Cardiac muscle cell (in vitro differentiated cells and primary cell): ENCODE results near the gene PTPRZ1. TPM values are rescaled to one million over a fixed set of nuclear protein-coding genes. Genes with fewer than 3 reads are reported as not detected.

ENCODE experiments used
- DNase-seq, 2 donors: peaks; one replicate each; pipeline versions ENCODE4 v3.0.0 to v3.0.0-alpha.2; 2010 to 2017; ENCODE audit warnings: low read depth in 1 of 2, low spot score in 1 of 2
- H3K27ac ChIP-seq: fragments of 200-600 bp; sonication (generic); 2 replicates; pipeline ENCODE4 v1.5.1; 2016
- H3K27me3 ChIP-seq: fragments of 200-600 bp; sonication (generic); 2 replicates; pipeline ENCODE4 v1.6.0; 2016; ENCODE audit warnings: control low read depth
- H3K36me3 ChIP-seq: fragments of 200-600 bp; sonication (generic); 2 replicates; pipeline ENCODE4 v1.5.1; 2016; ENCODE audit warnings: control low read depth
- H3K4me1 ChIP-seq: fragments of 200-600 bp; sonication (generic); 2 replicates; pipeline ENCODE4 v1.8.1; 2017; ENCODE audit warnings: low read depth, mild to moderate bottlenecking, mixed run types
- H3K4me3 ChIP-seq: fragments of 200-600 bp; sonication (generic); 2 replicates; pipeline ENCODE4 v1.5.1; 2016; ENCODE audit warnings: mild to moderate bottlenecking
- H3K9me3 ChIP-seq: fragments of 200-600 bp; sonication (generic); 2 replicates; pipeline ENCODE4 v1.5.1; 2017; ENCODE audit warnings: low read depth, mild to moderate bottlenecking, control low read depth
- CTCF ChIP-seq: IDR thresholded peaks from 2 replicates; pipeline ENCODE4 v1.5.1; 2012; ENCODE audit warnings: low read depth, mild to moderate bottlenecking, low read length
- polyA plus RNA-seq: library from polyadenylated mRNA; unstranded; fragments of >200 nt; fragmentation: Nextera tagmentation; extraction: Ambion mirVana; gene quantifications from 2 replicates; pipeline ENCODE4 v1.2.1, GENCODE V29; 2016
- total RNA-seq: library from RNA; depleted of rRNA; stranded (reverse); fragments of >200 nt; gene quantifications from 2 replicates; pipeline ENCODE4 v1.2.3, GENCODE V29; 2016

Gene PTPRZ1
- total and polyA plus RNA-seq, 2 experiments from 2014 or later = 0.33 to 0.57 TPM

- no peak overlapping the region for H3K27ac ChIP-seq
- no peak overlapping the region for H3K4me3 ChIP-seq
- no peaks in the 10 kb centered on the region for H3K4me1 ChIP-seq
- DNase-seq = no peak
- TF ChIP-seq CTCF = no peak
- H3K36me3 ChIP-seq = no peaks in the 10 kb centered on the region
- H3K9me3 ChIP-seq = no peaks in the 10 kb centered on the region
- no peaks in the 10 kb centered on the region for H3K27me3 ChIP-seq
These were observed 173.4 kb downstream of the PTPRZ1 start for GRCh38 chr7:122046402-122046801.

- no peak overlapping the region for H3K4me3 ChIP-seq
- no peaks in the 10 kb centered on the region for H3K27me3 ChIP-seq
- no peaks in the 10 kb centered on the region for H3K9me3 ChIP-seq
- H3K36me3 ChIP-seq = no peaks in the 10 kb centered on the region
- TF ChIP-seq CTCF = no peak
- DNase-seq = no peak
- H3K4me1 ChIP-seq = no peaks in the 10 kb centered on the region
- no peak overlapping the region for H3K27ac ChIP-seq
These were observed 181.4 kb downstream of the PTPRZ1 start for GRCh38 chr7:122054393-122054792.

GRCh38 chr7:122055073-122055472 lies 182.1 kb downstream of the PTPRZ1 start:
- Histone ChIP-seq H3K27ac (no peak overlapping the region), H3K4me1 (no peaks in the 10 kb centered on the region), H3K4me3 (no peak overlapping the region), H3K9me3 (no peaks in the 10 kb centered on the region), H3K36me3 (no peaks in the 10 kb centered on the region), H3K27me3 (no peaks in the 10 kb centered on the region)
- TF ChIP-seq CTCF = no peak
- no peak for DNase-seq

GRCh38 chr7:122056977-122057376 lies 184.0 kb downstream of the PTPRZ1 start:
- H3K27ac ChIP-seq = no peak overlapping the region
- peak in 1 of 2 donors; percentile 2 for DNase-seq
- no peak overlapping the region for H3K4me3 ChIP-seq
- H3K36me3 ChIP-seq = no peaks in the 10 kb centered on the region
- H3K9me3 ChIP-seq = no peaks in the 10 kb centered on the region
- H3K27me3 ChIP-seq = no peaks in the 10 kb centered on the region
- TF ChIP-seq CTCF = no peak
- no peaks in the 10 kb centered on the region for H3K4me1 ChIP-seq

GRCh38 chr7:122059542-122059941 lies 186.6 kb downstream of the PTPRZ1 start:
- Histone ChIP-seq H3K4me3 (no peak overlapping the region), H3K9me3 (no peaks in the 10 kb centered on the region), H3K36me3 (no peaks in the 10 kb centered on the region), H3K27me3 (no peaks in the 10 kb centered on the region), H3K27ac (no peak overlapping the region), H3K4me1 (no peaks in the 10 kb centered on the region)
- no peak for DNase-seq
- no peak for TF ChIP-seq CTCF

- Histone ChIP-seq H3K36me3 (no peaks in the 10 kb centered on the region), H3K9me3 (no peaks in the 10 kb centered on the region), H3K4me1 (no peaks in the 10 kb centered on the region), H3K4me3 (no peak overlapping the region), H3K27me3 (no peaks in the 10 kb centered on the region), H3K27ac (no peak overlapping the region)
- TF ChIP-seq CTCF = no peak
- DNase-seq = no peak
These were observed 190.2 kb downstream of the PTPRZ1 start for GRCh38 chr7:122063146-122063545.
